Sigmoid colon (tissue), 7 donors: ENCODE data around the gene PTPRN. TPM values are rescaled to one million over a fixed set of nuclear protein-coding genes. Genes with fewer than 3 reads are reported as not detected.

Source experiments
- DNase-seq: peaks from one replicate; pipeline ENCODE4 v3.0.0-alpha.2; 2019
- H3K27ac ChIP-seq, 4 donors: fragments of 200-600 bp; sonication (generic); one replicate each; pipeline ENCODE4 v1.5.1; 2016 to 2019; ENCODE audit warnings: mild to moderate bottlenecking in 1 of 4
- H3K27me3 ChIP-seq, 3 donors: fragments of 200-600 bp; sonication (generic); one replicate each; pipeline ENCODE4 v1.5.1; 2019; ENCODE audit warnings: mild to moderate bottlenecking in 1 of 3
- H3K36me3 ChIP-seq, 4 donors: fragments of 200-600 bp; sonication (generic); one replicate each; pipeline ENCODE4 v1.5.1; 2016 to 2019
- H3K4me1 ChIP-seq, 4 donors: fragments of 200-600 bp; sonication (generic); one replicate each; pipeline ENCODE4 v1.5.1; 2017 to 2019
- H3K4me3 ChIP-seq, 4 donors: fragments of 200-600 bp; sonication (generic); one replicate each; pipeline ENCODE4 v1.5.1; 2017 to 2019; ENCODE audit warnings: mild to moderate bottlenecking in 2 of 4, moderate library complexity in 1 of 4
- H3K9me3 ChIP-seq, 4 donors: fragments of 200-600 bp in 3 of 4; sonication (generic) in 3 of 4; one replicate each; pipeline versions ENCODE4 v1.5.1 to v1.6.1; 2013 to 2019
- CTCF ChIP-seq, 4 experiments: fragments of 450-650 bp in 3 of 4; fragments of 200-600 bp in 1 of 4; IDR thresholded peaks; one replicate each; pipeline ENCODE4 v1.5.1; 2016 to 2019; ENCODE audit warnings: antibody characterized with exemption in 4 of 4, mild to moderate bottlenecking in 3 of 4, moderate library complexity in 2 of 4
- EP300 ChIP-seq, 4 donors: sonication (generic); formaldehyde crosslinking; IDR thresholded peaks; one replicate each; pipeline ENCODE4 v1.6.1; 2017; ENCODE audit warnings: antibody characterized with exemption in 4 of 4
- POLR2A ChIP-seq, 2 donors: fragments of 450-650 bp; IDR thresholded peaks; one replicate each; pipeline ENCODE4 v1.6.1; 2016; ENCODE audit warnings: antibody characterized with exemption in 2 of 2, mild to moderate bottlenecking in 2 of 2, moderate library complexity in 2 of 2
- POLR2AphosphoS5 ChIP-seq, 4 donors: sonication (generic); formaldehyde crosslinking; IDR thresholded peaks; one replicate each; pipeline ENCODE4 v1.6.1; 2017; ENCODE audit warnings: antibody characterized with exemption in 4 of 4
- WGBS, 2 donors: extraction: QIAGEN DNeasy Blood & Tissue Kit; methylation state at CpG; one replicate each; pipeline ENCODE4 v1.1.7; 2013; 5-methylcytosine and 5-hydroxymethylcytosine counted together
- intact Hi-C: fragments of 100-400 bp; cut with DNase I; formaldehyde crosslinking; loops from one replicate; pipeline ENCODE4 v1.15.1; 2023
- polyA plus RNA-seq, 3 donors: library from polyadenylated mRNA; stranded (reverse); fragments of 200-250 nt; gene quantifications; one replicate each; pipeline ENCODE4 v1.2.3, GENCODE V29; 2013
- total RNA-seq, 4 donors: library from RNA; depleted of rRNA; stranded (reverse); fragments of >200 nt; gene quantifications; one replicate each; pipeline ENCODE4 v1.1.0, GENCODE V29; 2016
- donor health status: healthy with polysubstance abuse.
- donor health status: Bipolar disorder and iron deficiency.
- donor health status: healthy.

PTPRN gene
- total RNA-seq, result 1 to 10 TPM; 1.2 to 8.8 (median 7.9) TPM
- 1 to 10 TPM in 1 of 3 donors, not detected in 2; 3.6 TPM for polyA plus RNA-seq

- Histone ChIP-seq H3K9me3 (no peaks in the 10 kb centered on the region), H3K4me3 (no peak within 1 kb of the TSS), H3K27me3 (peaks cover 11 to 63% (median 29%) of the 10 kb centered on the region in 3 donors), H3K27ac (no peak within 1 kb of the TSS), H3K36me3 (no peaks in the 10 kb centered on the region), H3K4me1 (peaks cover 0 to 10% (median 5%) of the 10 kb centered on the region in 4 donors)
- intact Hi-C loops, result no loop called here
- WGBS, 2 donors, result 8 to 26% methylated on average over 37 of the region's 37 CpGs
- TF ChIP-seq CTCF (IDR thresholded peaks at IDR 0.05) (no peak), EP300 (IDR thresholded peaks at IDR 0.05) (no peak), POLR2AphosphoS5 (IDR thresholded peaks at IDR 0.05) (no peak), POLR2A (IDR thresholded peaks at IDR 0.05) (no peak)
- no peak for DNase-seq
These were observed at the start of gene PTPRN for GRCh38 chr2:219309278-219309677. Gene PTPRN, minus strand, starts transcription at chr2:219309401. Its CDS starts 69 bp downstream, at chr2:219309332.

- DNase-seq, result no peak
- Histone ChIP-seq H3K4me1 (peaks cover 0 to 21% (median 15%) of the 10 kb centered on the region in 4 donors), H3K9me3 (no peaks in the 10 kb centered on the region), H3K27ac (no peak overlapping the region), H3K36me3 (no peaks in the 10 kb centered on the region), H3K27me3 (peaks cover 11 to 71% (median 35%) of the 10 kb centered on the region in 3 donors), H3K4me3 (no peak overlapping the region)
- intact Hi-C loops, result no loop called here
- no peak for TF ChIP-seq CTCF (IDR thresholded peaks at IDR 0.05)
- no peak for TF ChIP-seq POLR2A (IDR thresholded peaks at IDR 0.05)
- no peak for TF ChIP-seq POLR2AphosphoS5 (IDR thresholded peaks at IDR 0.05)
- 5 to 6% methylated on average over 66 of the region's 66 CpGs for WGBS, 2 donors
These were observed 49.2 kb upstream of the PTPRN start for GRCh38 chr2:219358170-219359075.

- Histone ChIP-seq H3K4me1 (peaks cover 0 to 13% (median 11%) of the 10 kb centered on the region in 4 donors), H3K4me3 (no peak overlapping the region), H3K36me3 (no peaks in the 10 kb centered on the region), H3K9me3 (no peaks in the 10 kb centered on the region), H3K27me3 (peaks cover 11 to 81% (median 43%) of the 10 kb centered on the region in 3 donors), H3K27ac (no peak overlapping the region)
- no peak for DNase-seq
- WGBS, 2 donors, result 47 to 58% methylated on average over 1 of the region's 1 CpG
- TF ChIP-seq EP300 (IDR thresholded peaks at IDR 0.05), result no peak
- TF ChIP-seq POLR2AphosphoS5 (IDR thresholded peaks at IDR 0.05), result no peak
- no peak for TF ChIP-seq POLR2A (IDR thresholded peaks at IDR 0.05)
- no peak for TF ChIP-seq CTCF (IDR thresholded peaks at IDR 0.05)
- intact Hi-C loops, result no loop called here
These were observed 47.6 kb upstream of the PTPRN start for GRCh38 chr2:219356834-219357233.

- Histone ChIP-seq H3K9me3 (no peaks in the 10 kb centered on the region), H3K27me3 (peaks cover 11 to 90% (median 43%) of the 10 kb centered on the region in 3 donors), H3K4me1 (peaks cover 0 to 13% (median 11%) of the 10 kb centered on the region in 4 donors), H3K4me3 (no peak overlapping the region), H3K36me3 (no peaks in the 10 kb centered on the region), H3K27ac (no peak overlapping the region)
- TF ChIP-seq POLR2AphosphoS5 (IDR thresholded peaks at IDR 0.05), result no peak
- no peak for TF ChIP-seq EP300 (IDR thresholded peaks at IDR 0.05)
- no peak for TF ChIP-seq POLR2A (IDR thresholded peaks at IDR 0.05)
- TF ChIP-seq CTCF (IDR thresholded peaks at IDR 0.05), result no peak
- no peak for DNase-seq
- WGBS, 2 donors, result 68 to 75% methylated on average over 4 of the region's 4 CpGs
- intact Hi-C loops, result no loop called here
These were observed 45.4 kb upstream of the PTPRN start for GRCh38 chr2:219354582-219354981.
